ENCODE measurements around the gene CCDC6. TPM values are rescaled to one million over a fixed set of nuclear protein-coding genes. Genes with fewer than 3 reads are reported as not detected.

The CCDC6 gene
- total and polyA plus RNA-seq, 2 of the 8 experiments (the other 6 are each of a cell fraction or from before 2014, with no cell fraction given): 42.2 to 74.4 TPM

DNA sequence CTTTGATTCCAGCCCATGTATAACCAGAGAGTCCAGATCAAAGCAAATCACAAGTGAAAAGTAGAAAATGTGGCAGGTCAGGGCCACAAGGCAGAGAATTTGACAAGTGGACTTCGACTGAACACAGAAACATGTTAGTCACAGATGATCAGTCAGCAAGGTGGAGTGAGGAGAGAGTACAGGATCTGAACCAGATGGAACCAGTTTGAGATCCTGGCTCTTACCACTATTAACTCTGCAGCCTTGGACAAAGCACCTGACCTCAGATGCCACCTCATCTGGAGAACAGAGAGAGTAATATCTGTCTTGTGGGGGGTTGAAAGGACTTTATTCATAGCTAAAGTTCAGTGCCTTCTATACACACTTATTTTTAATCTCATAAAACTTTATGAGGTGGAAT, 157.5 kb downstream of the CCDC6 start (continued):
- TF ChIP-seq RAD21 (IDR thresholded peaks at IDR 0.05 in 1 of 2, conservative IDR thresholded peaks at IDR 0.05 in 1 of 2; ENCODE audit: low read depth in 2 of 2, low read length in 2 of 2) (no peak), ZNF274 (IDR thresholded peaks at IDR 0.05; ENCODE audit: borderline replicate concordance, extremely low read depth, low read length) (no peak), TAF7 (optimal IDR thresholded peaks at IDR 0.05; ENCODE audit: borderline replicate concordance, low read depth, low read length) (no peak), POU5F1 (IDR thresholded peaks at IDR 0.05; ENCODE audit: low read depth, low read length) (no peak), KDM4A (IDR thresholded peaks at IDR 0.05; ENCODE audit: low read depth, low read length, severe bottlenecking) (no peak)
- TF ChIP-seq, protein P1, sequence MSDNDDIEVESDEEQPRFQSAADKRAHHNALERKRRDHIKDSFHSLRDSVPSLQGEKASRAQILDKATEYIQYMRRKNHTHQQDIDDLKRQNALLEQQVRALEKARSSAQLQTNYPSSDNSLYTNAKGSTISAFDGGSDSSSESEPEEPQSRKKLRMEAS (IDR thresholded peaks at IDR 0.05): no peak

Measured in H1 (cell line).